KMS-11 (cell line): Measurements from ENCODE around the gene MSANTD2.
A peak's percentile ranks its signal among the peaks of the same experiment; 100 is the strongest.

ENCODE experiments used
- H2AFZ ChIP-seq: fragments of 200-600 bp; sonication (generic); 2 replicates; pipeline ENCODE4 v1.6.1; 2016; ENCODE audit warnings: antibody characterized with exemption, mixed run types, low read depth
- H3K27ac ChIP-seq: fragments of 200-600 bp; sonication (generic); 2 replicates; pipeline ENCODE4 v1.6.1; 2016; ENCODE audit warnings: mild to moderate bottlenecking, mixed run types
- H3K27me3 ChIP-seq: fragments of 200-600 bp; sonication (generic); 2 replicates; pipeline ENCODE4 v1.6.1; 2017; ENCODE audit warnings: mild to moderate bottlenecking, low read depth, mixed run types, moderate library complexity; ENCODE audit not compliant: insufficient read depth
- H3K36me3 ChIP-seq: fragments of 200-600 bp; sonication (generic); 2 replicates; pipeline ENCODE4 v1.6.1; 2017; ENCODE audit warnings: mild to moderate bottlenecking, mixed run types; ENCODE audit not compliant: insufficient read depth
- H3K4me1 ChIP-seq: fragments of 200-600 bp; sonication (generic); 2 replicates; pipeline ENCODE4 v1.6.1; 2016; ENCODE audit warnings: mild to moderate bottlenecking, low read depth, mixed run types; ENCODE audit not compliant: poor library complexity, severe bottlenecking
- H3K4me2 ChIP-seq: fragments of 200-600 bp; sonication (generic); 2 replicates; pipeline ENCODE4 v1.7.0; 2016; ENCODE audit warnings: mild to moderate bottlenecking, mixed run types
- H3K4me3 ChIP-seq: fragments of 200-600 bp; sonication (generic); IDR thresholded peaks from 2 replicates; pipeline ENCODE4 v1.6.1; 2017; ENCODE audit warnings: low read depth, low read length, mixed read lengths; ENCODE audit not compliant: insufficient read depth
- H3K79me2 ChIP-seq: fragments of 200-600 bp; sonication (generic); 2 replicates; pipeline ENCODE4 v1.6.1; 2016; ENCODE audit warnings: low read depth, mixed run types; ENCODE audit not compliant: insufficient read depth
- H3K9ac ChIP-seq: fragments of 200-600 bp; sonication (generic); 2 replicates; pipeline ENCODE4 v1.6.1; 2016; ENCODE audit warnings: mild to moderate bottlenecking, mixed run types
- H4K20me1 ChIP-seq: fragments of 200-600 bp; sonication (generic); 2 replicates; pipeline ENCODE4 v1.6.1; 2016; ENCODE audit warnings: mild to moderate bottlenecking, mixed run types; ENCODE audit not compliant: insufficient read depth
- TF ChIP-seq, protein P1 (sequence below): fragments of 200-600 bp; sonication (generic); conservative IDR thresholded peaks from 2 replicates; pipeline ENCODE4 v1.6.1; 2017; ENCODE audit warnings: low read depth, mild to moderate bottlenecking, antibody characterized with exemption, low read length, moderate library complexity, mixed read lengths

Gene MSANTD2

DNA sequence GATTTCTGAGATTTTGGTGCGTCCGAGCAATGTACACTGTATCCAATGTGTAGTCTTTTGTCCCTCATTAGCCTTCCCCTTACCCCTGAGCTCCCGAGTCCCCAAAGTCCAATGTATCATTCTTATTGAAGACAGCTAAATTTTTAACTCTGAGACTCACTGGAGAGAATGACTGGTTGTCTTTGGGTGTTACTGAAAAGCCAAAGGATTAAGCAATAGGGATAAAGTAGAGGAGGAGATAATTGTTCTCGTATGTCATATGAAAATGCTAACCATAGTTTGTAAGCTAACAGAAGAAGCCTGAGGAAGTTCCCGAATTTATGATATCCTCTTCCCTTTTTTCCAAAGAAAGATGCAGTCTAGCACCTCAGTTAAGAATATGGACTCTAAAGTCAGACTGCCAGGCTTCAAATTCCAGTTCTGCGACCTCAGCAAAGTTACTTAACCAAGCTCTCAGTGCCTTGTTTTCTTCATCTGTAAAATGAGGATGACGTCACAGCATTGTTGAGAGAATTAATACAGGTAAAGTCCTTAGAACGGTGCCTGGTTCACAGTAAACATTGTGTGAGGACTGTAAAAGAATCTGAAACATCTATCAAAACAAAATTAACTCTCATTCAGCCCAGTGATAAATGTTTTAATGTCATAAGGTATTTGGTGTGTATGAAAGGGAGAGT lies 1.6 kb upstream of the MSANTD2 start:
- Histone ChIP-seq H2AFZ (no peak overlapping the region), H4K20me1 (no peaks in the 10 kb centered on the region), H3K27ac (no peak overlapping the region), H3K79me2 (peaks cover 25% of the 10 kb centered on the region), H3K27me3 (no peaks in the 10 kb centered on the region), H3K4me3 (no peak overlapping the region), H3K4me1 (peaks cover 21% of the 10 kb centered on the region), H3K9ac (no peak overlapping the region), H3K4me2 (no peak overlapping the region; the same call in 1 of the 2 replicates), H3K36me3 (no peaks in the 10 kb centered on the region)
- TF ChIP-seq, protein P1, sequence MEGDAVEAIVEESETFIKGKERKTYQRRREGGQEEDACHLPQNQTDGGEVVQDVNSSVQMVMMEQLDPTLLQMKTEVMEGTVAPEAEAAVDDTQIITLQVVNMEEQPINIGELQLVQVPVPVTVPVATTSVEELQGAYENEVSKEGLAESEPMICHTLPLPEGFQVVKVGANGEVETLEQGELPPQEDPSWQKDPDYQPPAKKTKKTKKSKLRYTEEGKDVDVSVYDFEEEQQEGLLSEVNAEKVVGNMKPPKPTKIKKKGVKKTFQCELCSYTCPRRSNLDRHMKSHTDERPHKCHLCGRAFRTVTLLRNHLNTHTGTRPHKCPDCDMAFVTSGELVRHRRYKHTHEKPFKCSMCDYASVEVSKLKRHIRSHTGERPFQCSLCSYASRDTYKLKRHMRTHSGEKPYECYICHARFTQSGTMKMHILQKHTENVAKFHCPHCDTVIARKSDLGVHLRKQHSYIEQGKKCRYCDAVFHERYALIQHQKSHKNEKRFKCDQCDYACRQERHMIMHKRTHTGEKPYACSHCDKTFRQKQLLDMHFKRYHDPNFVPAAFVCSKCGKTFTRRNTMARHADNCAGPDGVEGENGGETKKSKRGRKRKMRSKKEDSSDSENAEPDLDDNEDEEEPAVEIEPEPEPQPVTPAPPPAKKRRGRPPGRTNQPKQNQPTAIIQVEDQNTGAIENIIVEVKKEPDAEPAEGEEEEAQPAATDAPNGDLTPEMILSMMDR = no peak

DNA sequence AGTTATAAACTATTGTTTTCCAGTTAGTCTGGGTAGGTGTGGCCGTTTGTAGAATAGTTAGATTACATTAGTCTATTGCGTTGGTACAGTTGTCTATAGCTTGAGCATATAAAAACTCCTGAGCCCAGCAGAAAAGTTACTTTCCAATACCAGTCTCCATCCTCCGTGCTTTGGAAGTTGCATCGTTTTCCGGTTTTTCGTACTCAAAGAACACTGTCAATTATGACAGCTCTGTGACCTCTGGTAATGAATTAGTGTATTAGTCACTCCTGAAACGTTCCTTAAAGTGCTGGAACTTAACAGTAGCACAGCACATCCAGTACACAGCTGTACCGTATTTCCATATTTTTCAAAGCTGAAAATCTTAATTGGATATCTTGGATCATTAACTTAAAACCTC lies 808 bp upstream of the MSANTD2 start:
- Histone ChIP-seq H3K4me1 (peaks cover 23% of the 10 kb centered on the region), H4K20me1 (no peaks in the 10 kb centered on the region), H3K79me2 (peaks cover 30% of the 10 kb centered on the region), H3K27ac (no peak overlapping the region; the same call in 1 of the 2 replicates), H3K36me3 (no peaks in the 10 kb centered on the region), H3K9ac (peak overlapping the region; percentile 73; the same call in 1 of the 2 replicates), H3K4me2 (peak overlapping the region; percentile 53), H3K27me3 (no peaks in the 10 kb centered on the region), H2AFZ (peak overlapping the region; percentile 87), H3K4me3 (no peak overlapping the region)
- TF ChIP-seq, protein P1 = no peak

DNA sequence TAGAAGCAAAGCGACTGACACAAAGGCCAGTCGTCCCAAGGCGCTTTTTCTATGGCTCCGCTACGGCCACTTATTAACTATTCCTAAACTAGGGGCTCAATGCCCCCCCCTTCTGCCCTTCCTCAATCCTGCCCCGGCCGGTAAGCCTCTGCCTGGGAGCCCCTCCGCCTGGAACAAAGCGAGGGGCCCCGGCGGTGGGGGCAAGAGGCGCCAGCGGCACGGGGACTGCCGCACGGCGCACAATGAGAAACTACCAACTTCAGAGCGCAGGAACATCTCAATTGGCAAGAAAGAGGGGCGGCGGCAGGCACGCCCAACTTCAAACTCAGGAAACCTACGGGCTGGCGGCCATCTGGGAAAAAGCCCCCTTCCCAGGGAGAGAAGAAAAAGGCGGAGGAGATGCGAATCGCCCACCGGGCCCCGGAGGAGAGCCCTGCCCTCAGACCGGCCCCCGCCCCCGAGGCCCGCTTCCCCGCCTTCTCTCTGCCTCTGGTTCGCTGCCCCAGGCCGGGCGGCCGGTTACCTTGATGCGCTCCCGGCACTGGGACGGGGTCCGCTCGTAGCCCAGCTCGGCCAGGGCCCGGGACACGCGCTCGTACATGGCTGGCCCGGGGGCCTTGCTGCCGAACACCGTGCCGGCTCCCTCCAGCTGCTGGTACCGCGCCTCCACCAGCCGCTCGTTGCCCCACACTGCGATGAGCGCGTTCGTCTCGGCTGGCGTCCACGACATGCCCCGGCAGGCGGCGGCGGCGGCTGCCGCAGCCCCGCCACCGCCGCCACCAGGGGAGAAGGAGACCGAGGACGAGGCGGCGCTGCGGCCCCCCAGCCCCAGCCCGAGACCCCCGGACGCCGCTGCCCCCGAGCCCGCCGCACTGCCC lies 619 bp downstream of the MSANTD2 start:
- H3K9ac ChIP-seq = peak overlapping the region; percentile 73
- H3K79me2 ChIP-seq = peaks cover 30% of the 10 kb centered on the region
- H3K36me3 ChIP-seq = no peaks in the 10 kb centered on the region
- H3K4me3 ChIP-seq = no peak overlapping the region
- H2AFZ ChIP-seq = peak overlapping the region; percentile 87
- peak overlapping the region; percentile 97 for H3K4me2 ChIP-seq
- peak overlapping the region; percentile 59 for H3K27ac ChIP-seq
- TF ChIP-seq, protein P1 = no peak
- H4K20me1 ChIP-seq = no peaks in the 10 kb centered on the region
- H3K4me1 ChIP-seq = peaks cover 23% of the 10 kb centered on the region
- H3K27me3 ChIP-seq = no peaks in the 10 kb centered on the region

DNA sequence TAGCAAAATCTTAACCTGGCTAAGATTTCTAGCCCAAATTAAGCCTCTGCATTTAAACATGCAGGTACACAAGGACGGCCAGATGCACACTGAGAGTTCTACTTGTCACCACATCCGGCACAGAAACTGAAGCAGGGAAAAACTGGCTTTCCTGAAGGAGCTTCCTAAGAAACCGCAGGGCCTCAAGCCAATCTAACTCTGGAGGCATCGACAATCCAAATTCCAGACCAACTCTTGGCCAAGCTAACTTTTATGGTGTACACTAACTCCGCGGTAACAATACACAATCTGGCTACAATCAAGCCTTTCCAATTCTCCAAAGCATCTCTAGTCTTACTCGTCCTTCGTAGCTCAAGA lies 1.2 kb downstream of the MSANTD2 start:
- peak overlapping the region; percentile 59 for H3K27ac ChIP-seq
- H3K36me3 ChIP-seq = no peaks in the 10 kb centered on the region
- peak overlapping the region; percentile 97 for H3K4me2 ChIP-seq
- TF ChIP-seq, protein P1 = no peak
- no peaks in the 10 kb centered on the region for H4K20me1 ChIP-seq
- peak overlapping the region; percentile 73; the same call in 1 of the 2 replicates for H3K9ac ChIP-seq
- H2AFZ ChIP-seq = peak overlapping the region; percentile 87; the same call in 1 of the 2 replicates
- no peaks in the 10 kb centered on the region for H3K27me3 ChIP-seq
- H3K4me1 ChIP-seq = peaks cover 26% of the 10 kb centered on the region
- peaks cover 35% of the 10 kb centered on the region for H3K79me2 ChIP-seq
- H3K4me3 ChIP-seq = no peak overlapping the region
